Endothelial cell of umbilical vein (primary cell): Measurements from ENCODE around the gene SLC35B4. TPM values are rescaled to one million over a fixed set of nuclear protein-coding genes. Genes with fewer than 3 reads are reported as not detected.

Experiments
- BruUV-seq: library from RNA; stranded (reverse); fragments of 400-500 nt; replicated peaks from 2 replicates; lab custom pipeline; 2021; lab: Mats Ljungman, UMichigan
- CTCF ChIA-PET: fragments of 300-600, 350-600 bp; sonication (Branson Sonifier 250); formaldehyde crosslinking; loops from one replicate; lab custom pipeline; 2021; ENCODE audit warnings: antibody characterized with exemption, inconsistent platforms; lab: Charles Lee
- POLR2A ChIA-PET: fragments of 300-600, 350-600 bp; sonication (Branson Sonifier 250); formaldehyde crosslinking; loops from one replicate; lab custom pipeline; 2021; ENCODE audit warnings: antibody characterized with exemption, inconsistent platforms; lab: Charles Lee
- DNase-seq: peaks from one replicate; pipeline ENCODE4 v3.0.0-alpha.2; 2011; ENCODE audit warnings: low read depth, low spot score
- FAIRE-seq: peaks from 2 replicates; lab custom pipeline; 2011; peaks lifted over from hg19 to GRCh38; lab: Jason Lieb, UNC
- H2AFZ ChIP-seq: 2 replicates; pipeline ENCODE4 v1.6.0; 2012; ENCODE audit warnings: low read depth, low read length, control low read depth, inconsistent platforms
- H3K27ac ChIP-seq: 2 replicates; pipeline ENCODE4 v1.5.1; 2011; ENCODE audit warnings: low read depth, mild to moderate bottlenecking, control low read depth, low read length, moderate library complexity; ENCODE audit not compliant: insufficient read depth
- H3K27me3 ChIP-seq, 2 experiments: 2 replicates each; pipeline versions ENCODE4 v1.6.0 to v1.6.1; 2011; ENCODE audit warnings: low read length in 2 of 2, mixed read lengths in 1 of 2; ENCODE audit not compliant: control insufficient read depth in 2 of 2, insufficient read depth in 2 of 2
- H3K36me3 ChIP-seq, 2 experiments: 2 replicates in 1 of 2; 3 replicates in 1 of 2; pipeline ENCODE4 v1.5.1; 2011; ENCODE audit warnings: low read length in 2 of 2, mild to moderate bottlenecking in 1 of 2, moderate library complexity in 1 of 2; ENCODE audit not compliant: control insufficient read depth in 2 of 2, insufficient read depth in 2 of 2; ENCODE audit errors: extremely low read depth in 1 of 2
- H3K4me1 ChIP-seq: 3 replicates; pipeline ENCODE4 v1.5.1; 2011; ENCODE audit warnings: mild to moderate bottlenecking, low read length; ENCODE audit not compliant: control insufficient read depth, insufficient read depth; ENCODE audit errors: extremely low read depth
- H3K4me2 ChIP-seq: 2 replicates; pipeline ENCODE4 v1.6.1; 2011; ENCODE audit warnings: low read length, control low read depth, mixed read lengths; ENCODE audit not compliant: insufficient read depth
- H3K4me3 ChIP-seq, 3 experiments: fragments of 200-600 bp in 1 of 3; sonication (generic), shearing (Covaris generic) in 1 of 3; replicated peaks in 1 of 3; 2 replicates each; pipeline ENCODE4 v1.5.1; 2011 to 2016; ENCODE audit warnings: control low read depth in 3 of 3, low read length in 3 of 3, mild to moderate bottlenecking in 2 of 3, inconsistent platforms in 1 of 3, low read depth in 1 of 3, moderate library complexity in 1 of 3; ENCODE audit not compliant: insufficient read depth in 1 of 3
- H3K79me2 ChIP-seq: 2 replicates; pipeline ENCODE4 v1.6.0; 2012; ENCODE audit warnings: low read length, inconsistent platforms; ENCODE audit not compliant: control insufficient read depth, insufficient read depth
- H3K9ac ChIP-seq: replicated peaks from 2 replicates; pipeline ENCODE3; 2011; ENCODE audit warnings: low read length, control low read depth; ENCODE audit not compliant: insufficient read depth; ENCODE audit errors: extremely low read depth
- H3K9me1 ChIP-seq: replicated peaks from 3 replicates; pipeline ENCODE4 v1.6.0; 2011; ENCODE audit warnings: mild to moderate bottlenecking, low read length; ENCODE audit not compliant: control insufficient read depth, insufficient read depth; ENCODE audit errors: extremely low read depth
- H3K9me3 ChIP-seq: replicated peaks from 2 replicates; pipeline ENCODE4 v1.5.1; 2012; ENCODE audit warnings: low read length, inconsistent platforms; ENCODE audit not compliant: control insufficient read depth, insufficient read depth
- H4K20me1 ChIP-seq: replicated peaks from 2 replicates; pipeline ENCODE3; 2011; ENCODE audit warnings: mild to moderate bottlenecking, low read length; ENCODE audit not compliant: control insufficient read depth, insufficient read depth; ENCODE audit errors: extremely low read depth
- CTCF ChIP-seq, 2 donors: IDR thresholded peaks; 1 replicate in 1 of 2; 2 replicates in 1 of 2; pipeline ENCODE4 v1.5.1; 2011; ENCODE audit warnings: low read length in 2 of 2, mild to moderate bottlenecking in 2 of 2, moderate library complexity in 2 of 2, control low read depth in 1 of 2, inconsistent platforms in 1 of 2, low read depth in 1 of 2; ENCODE audit not compliant: insufficient read depth in 1 of 2; ENCODE audit errors: extremely low read depth in 1 of 2
- EZH2 ChIP-seq: IDR thresholded peaks from 2 replicates; pipeline ENCODE4 v1.6.1; 2012; ENCODE audit warnings: borderline replicate concordance, low read depth, mild to moderate bottlenecking, moderate library complexity, low read length, inconsistent platforms; ENCODE audit not compliant: severe bottlenecking
- FOS ChIP-seq: IDR thresholded peaks from 2 replicates; pipeline ENCODE4 v1.6.1; 2011; ENCODE audit warnings: mild to moderate bottlenecking, low read length, moderate library complexity, borderline replicate concordance; ENCODE audit not compliant: insufficient read depth
- GATA2 ChIP-seq: IDR thresholded peaks from 2 replicates; pipeline ENCODE4 v1.7.0; 2011; ENCODE audit warnings: low read depth, mild to moderate bottlenecking, moderate library complexity, mixed read lengths, low read length; ENCODE audit not compliant: insufficient read length, insufficient read depth
- JUN ChIP-seq: IDR thresholded peaks from 2 replicates; pipeline ENCODE4 v1.6.1; 2011; ENCODE audit warnings: borderline replicate concordance, low read depth; ENCODE audit not compliant: insufficient read length, insufficient read depth
- MYC ChIP-seq: IDR thresholded peaks from one replicate; pipeline ENCODE4 v1.6.1; 2011; ENCODE audit warnings: mild to moderate bottlenecking, low read depth, low read length
- POLR2A ChIP-seq: IDR thresholded peaks from 2 replicates; pipeline ENCODE4 v1.6.1; 2012; ENCODE audit warnings: low read depth, mild to moderate bottlenecking, control low read depth, low read length
- POLR2AphosphoS5 ChIP-seq: IDR thresholded peaks from 2 replicates; pipeline ENCODE4 v1.6.1; 2012; ENCODE audit warnings: low read depth, mild to moderate bottlenecking, control low read depth, low read length, moderate library complexity; ENCODE audit not compliant: insufficient read depth
- dilution Hi-C: fragments of 300-500 bp; cut with MboI; formaldehyde crosslinking; loops from one replicate; pipeline ENCODE4 v1.15.0; 2019; ENCODE audit warnings: low sequenced_read_pairs; ENCODE audit not compliant: extremely low pct_ligation_motif_present
- intact Hi-C: fragments of 100-400 bp; cut with micrococcal nuclease; formaldehyde crosslinking; loops from one replicate; pipeline ENCODE4 v1.10.0; 2022
- polyA plus RNA-seq, 4 experiments: library from polyadenylated mRNA; depleted of rRNA in 3 of 4; stranded (reverse) in 3 of 4; unstranded in 1 of 4; fragments of >200 nt; gene quantifications; 2 replicates each; pipeline versions ENCODE4 v1.2.1 to v1.2.3, GENCODE V29; 2011 to 2012; ENCODE audit warnings: missing spikeins in 1 of 4
- total RNA-seq: library from RNA; stranded (reverse); gene quantifications from 2 replicates; pipeline ENCODE4 v1.2.3, GENCODE V29; 2021
- TF ChIP-seq, protein P1 (sequence below): IDR thresholded peaks from 2 replicates; pipeline ENCODE4 v1.6.1; 2011; ENCODE audit not compliant: insufficient read depth, insufficient read length

SLC35B4 gene
- total and polyA plus RNA-seq, 2 donors (not counting 3 experiments of a cell fraction or from before 2014, with no cell fraction given), result 17.5 to 20.2 TPM

- Histone ChIP-seq H3K36me3 (no peaks in the 10 kb centered on the region), H3K9ac (no peak overlapping the region), H2AFZ (no peak overlapping the region), H3K4me1 (no peaks in the 10 kb centered on the region), H3K9me1 (no peaks in the 10 kb centered on the region), H3K9me3 (no peaks in the 10 kb centered on the region), H3K4me3 (no peak overlapping the region), H3K27ac (no peak overlapping the region), H3K27me3 (peaks cover 0 to 5% of the 10 kb centered on the region in 2 experiments), H4K20me1 (no peaks in the 10 kb centered on the region), H3K79me2 (no peaks in the 10 kb centered on the region), H3K4me2 (no peak overlapping the region)
- CTCF ChIA-PET, result interaction anchor here (0.5 to 1.8 kb wide), 4 partner anchors 12 to 37 kb away, joined by 3 to 4 read pairs (median 4); no protein-coding TSS in a partner anchor
- DNase-seq (no peak), FAIRE-seq (no peak)
- intact Hi-C loops (loop anchor here (5.0 to 10.0 kb wide), 2 partner anchors 43 to 215 kb away; partner anchors contain the start of gene SLC35B4), dilution Hi-C loops (no loop called here)
- POLR2A ChIA-PET, result no interaction called here
- no TSS peak for BruUV-seq
- no peak for TF ChIP-seq POLR2AphosphoS5
- no peak for TF ChIP-seq EZH2
- no peak for TF ChIP-seq POLR2A
- TF ChIP-seq, protein P1, sequence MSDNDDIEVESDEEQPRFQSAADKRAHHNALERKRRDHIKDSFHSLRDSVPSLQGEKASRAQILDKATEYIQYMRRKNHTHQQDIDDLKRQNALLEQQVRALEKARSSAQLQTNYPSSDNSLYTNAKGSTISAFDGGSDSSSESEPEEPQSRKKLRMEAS, result no peak
- TF ChIP-seq MYC, result no peak
Measured at GRCh38 chr7:134359787-134360432, 43.2 kb upstream of the SLC35B4 start.

GRCh38 chr7:134357486-134357885 is 40.8 kb upstream of the SLC35B4 start:
- no TSS peak for BruUV-seq
- Histone ChIP-seq H3K4me3 (no peak overlapping the region), H3K79me2 (no peaks in the 10 kb centered on the region), H3K9ac (no peak overlapping the region), H3K9me3 (no peaks in the 10 kb centered on the region), H3K4me1 (no peaks in the 10 kb centered on the region), H3K27ac (no peak overlapping the region), H2AFZ (no peak overlapping the region), H4K20me1 (no peaks in the 10 kb centered on the region), H3K4me2 (no peak overlapping the region), H3K9me1 (no peaks in the 10 kb centered on the region), H3K36me3 (no peaks in the 10 kb centered on the region), H3K27me3 (peaks cover 2 to 4% of the 10 kb centered on the region in 2 experiments)
- TF ChIP-seq POLR2AphosphoS5 (no peak), EZH2 (no peak), MYC (no peak), GATA2 (no peak), POLR2A (no peak), CTCF (IDR thresholded peaks at IDR 0.05; ENCODE audit: extremely low read depth in 1 of 2, insufficient read depth in 1 of 2, low read depth in 1 of 2, low read length in 2 of 2) (no peak), JUN (no peak), FOS (no peak)
- TF ChIP-seq, protein P1, result no peak
- POLR2A ChIA-PET, result no interaction called here
- intact Hi-C loops, result loop anchor here (5.0 to 10.0 kb wide), 2 partner anchors 40 to 213 kb away; partner anchors contain the start of gene SLC35B4
- CTCF ChIA-PET, result interaction anchor here (0.5 to 2.0 kb wide), 26 partner anchors 9 to 860 kb away, joined by 3 to 12 read pairs (median 4); partner anchors contain the start of genes AKR1B1 and SLC35B4
- FAIRE-seq (no peak), DNase-seq (no peak)
- dilution Hi-C loops, result no loop called here
